ENCODE data around the gene LRGUK. TPM values are rescaled to one million over a fixed set of nuclear protein-coding genes. Genes with fewer than 3 reads are reported as not detected.

Gene LRGUK
- total RNA-seq, 1 experiment from 2014 or later, result 1.5 TPM

DNA sequence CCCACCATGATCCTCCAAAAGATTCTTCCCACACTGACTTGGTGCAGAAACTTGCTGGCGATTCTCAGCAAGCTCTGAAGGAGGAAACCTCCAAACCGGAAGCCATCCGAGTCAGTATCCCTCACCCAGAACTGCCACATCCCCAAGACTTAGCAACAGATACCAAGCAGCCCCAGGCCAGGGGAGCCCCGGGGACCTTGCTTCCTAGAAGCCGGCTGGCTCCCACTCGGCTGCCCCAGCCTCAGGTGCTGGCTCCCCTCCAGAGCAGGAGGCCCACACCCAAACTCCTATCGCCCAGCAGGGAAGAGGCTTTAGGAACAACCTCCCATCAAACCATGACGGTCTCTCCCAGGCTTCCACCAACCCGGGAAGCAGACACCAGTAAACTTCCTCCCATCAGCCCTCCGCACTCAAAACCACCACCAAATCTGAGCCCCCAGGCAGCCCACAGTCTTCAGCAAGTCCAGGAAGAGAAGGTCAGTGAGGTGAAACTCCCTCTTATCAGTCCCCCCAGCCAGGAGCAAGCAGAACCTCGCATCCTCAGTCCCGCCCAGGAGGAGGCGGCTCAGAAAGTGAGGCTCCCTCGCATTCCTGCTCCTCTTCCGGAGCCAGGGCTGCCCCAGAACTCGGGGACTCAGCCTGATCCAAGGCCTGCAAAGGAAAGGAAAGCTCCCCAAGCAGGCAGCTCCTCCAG lies 82.3 kb downstream of the LRGUK start:
- H3K27me3 ChIP-seq (ENCODE audit: insufficient read depth, low read length), result no peaks in the 10 kb centered on the region; the same call in 1 of the 2 replicates
- no peaks in the 10 kb centered on the region for H3K79me2 ChIP-seq (ENCODE audit: insufficient read depth, low read length)
- H2BK20ac ChIP-seq (ENCODE audit: low read depth, low read length, poor library complexity, severe bottlenecking), result no peak overlapping the region
- H4K91ac ChIP-seq (ENCODE audit: insufficient read length, low read depth, low read length), result no peak overlapping the region
- H2AFZ ChIP-seq (ENCODE audit: low read length), result no peak overlapping the region
- H3K79me1 ChIP-seq (ENCODE audit: insufficient read depth, low read depth, low read length, poor library complexity, severe bottlenecking), result no peaks in the 10 kb centered on the region
- H3K4me2 ChIP-seq (ENCODE audit: insufficient read depth, insufficient read length, low read length), result no peak overlapping the region
- H2BK5ac ChIP-seq (ENCODE audit: insufficient read length, low read length), result no peak overlapping the region
- no peak overlapping the region for H3K4ac ChIP-seq (ENCODE audit: low read depth, low read length)
- no peak overlapping the region for H3K14ac ChIP-seq (ENCODE audit: insufficient read depth, low read length)
- H3K9me3 Mint-ChIP-seq, result peaks cover 0 to 1% of the 10 kb centered on the region in 2 experiments; a peak in 1 of 5 replicates
- no peak for DNase-seq
- H4K20me1 ChIP-seq (ENCODE audit: control insufficient read depth, insufficient read depth, insufficient read length), result no peaks in the 10 kb centered on the region
- H3K23me2 ChIP-seq (ENCODE audit: insufficient read length, low read depth, low read length, poor library complexity, severe bottlenecking), result no peaks in the 10 kb centered on the region
- WGBS (ENCODE audit: extremely low coverage, insufficient read length, low lambda C conversion rate), result no CpG with 5 or more reads among the region's 16 CpGs
- TF ChIP-seq, protein P1, sequence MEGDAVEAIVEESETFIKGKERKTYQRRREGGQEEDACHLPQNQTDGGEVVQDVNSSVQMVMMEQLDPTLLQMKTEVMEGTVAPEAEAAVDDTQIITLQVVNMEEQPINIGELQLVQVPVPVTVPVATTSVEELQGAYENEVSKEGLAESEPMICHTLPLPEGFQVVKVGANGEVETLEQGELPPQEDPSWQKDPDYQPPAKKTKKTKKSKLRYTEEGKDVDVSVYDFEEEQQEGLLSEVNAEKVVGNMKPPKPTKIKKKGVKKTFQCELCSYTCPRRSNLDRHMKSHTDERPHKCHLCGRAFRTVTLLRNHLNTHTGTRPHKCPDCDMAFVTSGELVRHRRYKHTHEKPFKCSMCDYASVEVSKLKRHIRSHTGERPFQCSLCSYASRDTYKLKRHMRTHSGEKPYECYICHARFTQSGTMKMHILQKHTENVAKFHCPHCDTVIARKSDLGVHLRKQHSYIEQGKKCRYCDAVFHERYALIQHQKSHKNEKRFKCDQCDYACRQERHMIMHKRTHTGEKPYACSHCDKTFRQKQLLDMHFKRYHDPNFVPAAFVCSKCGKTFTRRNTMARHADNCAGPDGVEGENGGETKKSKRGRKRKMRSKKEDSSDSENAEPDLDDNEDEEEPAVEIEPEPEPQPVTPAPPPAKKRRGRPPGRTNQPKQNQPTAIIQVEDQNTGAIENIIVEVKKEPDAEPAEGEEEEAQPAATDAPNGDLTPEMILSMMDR (conservative IDR thresholded peaks at IDR 0.05), result no peak
- peaks cover 0 to 2% of the 10 kb centered on the region in 2 experiments; a peak in 1 of 4 replicates for H3K4me1 Mint-ChIP-seq
- H3K27ac ChIP-seq (ENCODE audit: insufficient read length, low read depth, low read length), result no peak overlapping the region
- H2BK120ac ChIP-seq (ENCODE audit: low read depth, low read length, poor library complexity, severe bottlenecking), result no peak overlapping the region
- H3K4me1 ChIP-seq (ENCODE audit: insufficient read depth, low read length), result no peaks in the 10 kb centered on the region
- H3K36me3 Mint-ChIP-seq (ENCODE audit: insufficient read depth in 1 of 3, low read depth in 3 of 3), result peaks cover 8 to 13% (median 9%) of the 10 kb centered on the region in 3 experiments; a peak in 6 of 7 replicates
- H3K4me3 Mint-ChIP-seq, result no peak overlapping the region
- H3K9me3 ChIP-seq (ENCODE audit: control insufficient read depth, low read depth, low read length), result no peaks in the 10 kb centered on the region
- H2AK5ac ChIP-seq (ENCODE audit: insufficient read length, low read length), result no peak overlapping the region
- no peak overlapping the region for H3T11ph ChIP-seq (ENCODE audit: low read length)
- H2BK12ac ChIP-seq (ENCODE audit: insufficient read length, low read depth, low read length), result no peak overlapping the region
- H4K8ac ChIP-seq (replicated peaks; ENCODE audit: insufficient read length, low read depth, low read length), result no peak overlapping the region
- no peak overlapping the region for H2BK15ac ChIP-seq (ENCODE audit: low read depth, low read length)
- H3K23ac ChIP-seq (ENCODE audit: insufficient read length, low read depth, low read length), result no peak overlapping the region
- H3K18ac ChIP-seq (ENCODE audit: insufficient read length, low read depth, low read length), result no peak overlapping the region
- no peak overlapping the region for H4K5ac ChIP-seq (ENCODE audit: insufficient read length, low read depth, low read length)
- no peak overlapping the region for H3K9ac ChIP-seq (ENCODE audit: extremely low read depth, insufficient read length, low read length)
- H3K27ac Mint-ChIP-seq, result peak overlapping the region in 2 of 3 experiments; percentile 24 to 84; a peak in 2 of 7 replicates
- no peak overlapping the region for H3K56ac ChIP-seq (ENCODE audit: insufficient read length, low read depth, low read length)
- H3K27me3 Mint-ChIP-seq (ENCODE audit: low read depth), result no peaks in the 10 kb centered on the region; the same call in 1 of the 2 replicates
